Measurements from ENCODE around the gene SARDH. TPM values are rescaled to one million over a fixed set of nuclear protein-coding genes. Genes with fewer than 3 reads are reported as not detected.
A peak's percentile ranks its signal among the peaks of the same experiment; 100 is the strongest.

Gene SARDH
- total and polyA plus RNA-seq, 2 donors from 2014 or later: 4.6 to 12.0 TPM

DNA sequence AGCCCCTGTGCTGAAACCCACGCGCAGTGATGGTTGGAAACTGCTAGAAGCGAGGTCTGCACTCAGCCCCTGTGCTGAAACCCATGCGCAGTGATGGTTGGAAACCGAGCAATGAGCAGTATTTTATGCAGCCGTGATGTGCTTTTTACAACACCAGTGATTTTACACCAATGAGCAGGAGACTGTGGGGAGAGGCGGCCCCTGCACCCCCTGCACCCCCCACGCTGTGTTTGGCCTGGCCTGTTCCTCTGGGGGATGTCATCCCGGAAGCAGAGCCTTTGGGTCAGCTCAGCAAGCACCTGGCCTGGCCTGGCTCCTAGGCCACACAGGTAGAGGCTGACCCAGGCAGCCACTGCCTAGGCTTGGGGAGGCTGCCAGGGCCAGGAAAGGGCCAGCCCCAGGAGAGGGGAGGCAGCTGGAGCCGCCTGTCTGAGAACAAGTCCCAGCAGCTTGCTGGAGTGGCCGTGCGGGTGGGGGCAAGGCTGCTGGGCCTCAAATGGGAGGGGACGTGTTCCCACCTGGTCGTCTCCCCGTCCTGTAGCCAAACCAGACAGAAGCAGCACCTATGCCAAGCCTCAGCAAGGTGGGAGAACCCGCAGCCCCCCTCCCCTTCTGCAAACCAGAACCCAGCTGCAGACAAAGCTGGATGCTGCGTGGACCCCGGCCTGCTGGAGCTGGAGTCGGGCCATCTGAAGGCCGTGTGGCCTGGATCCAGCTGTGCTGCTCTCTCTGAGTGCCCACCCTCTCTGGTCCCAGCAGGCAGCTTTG lies 55.1 kb downstream of the SARDH start:
- Histone ChIP-seq H3K27ac (ENCODE audit: low read depth in 2 of 2, low read length in 2 of 2) (peak overlapping the region; percentile 13 to 45), H3K9ac (ENCODE audit: low read length in 3 of 3) (no peak overlapping the region), H3K9me3 (ENCODE audit: control insufficient read depth in 2 of 3, insufficient read depth in 1 of 3, low read length in 3 of 3) (no peaks in the 10 kb centered on the region), H3K4me1 (ENCODE audit: control insufficient read depth in 2 of 3, insufficient read depth in 2 of 3, low read depth in 1 of 3, low read length in 3 of 3) (peaks cover 0 to 8% (median 0%) of the 10 kb centered on the region in 3 donors), H3K27me3 (ENCODE audit: control insufficient read depth, insufficient read depth, low read length) (no peaks in the 10 kb centered on the region), H3K36me3 (ENCODE audit: control insufficient read depth in 2 of 3, insufficient read depth in 3 of 3, low read length in 3 of 3) (no peaks in the 10 kb centered on the region), H3K4me3 (ENCODE audit: low read length in 3 of 3) (no peak overlapping the region)
- TF ChIP-seq, protein P1, sequence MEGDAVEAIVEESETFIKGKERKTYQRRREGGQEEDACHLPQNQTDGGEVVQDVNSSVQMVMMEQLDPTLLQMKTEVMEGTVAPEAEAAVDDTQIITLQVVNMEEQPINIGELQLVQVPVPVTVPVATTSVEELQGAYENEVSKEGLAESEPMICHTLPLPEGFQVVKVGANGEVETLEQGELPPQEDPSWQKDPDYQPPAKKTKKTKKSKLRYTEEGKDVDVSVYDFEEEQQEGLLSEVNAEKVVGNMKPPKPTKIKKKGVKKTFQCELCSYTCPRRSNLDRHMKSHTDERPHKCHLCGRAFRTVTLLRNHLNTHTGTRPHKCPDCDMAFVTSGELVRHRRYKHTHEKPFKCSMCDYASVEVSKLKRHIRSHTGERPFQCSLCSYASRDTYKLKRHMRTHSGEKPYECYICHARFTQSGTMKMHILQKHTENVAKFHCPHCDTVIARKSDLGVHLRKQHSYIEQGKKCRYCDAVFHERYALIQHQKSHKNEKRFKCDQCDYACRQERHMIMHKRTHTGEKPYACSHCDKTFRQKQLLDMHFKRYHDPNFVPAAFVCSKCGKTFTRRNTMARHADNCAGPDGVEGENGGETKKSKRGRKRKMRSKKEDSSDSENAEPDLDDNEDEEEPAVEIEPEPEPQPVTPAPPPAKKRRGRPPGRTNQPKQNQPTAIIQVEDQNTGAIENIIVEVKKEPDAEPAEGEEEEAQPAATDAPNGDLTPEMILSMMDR (IDR thresholded peaks at IDR 0.05; ENCODE audit: borderline replicate concordance, extremely low read depth, insufficient read depth): no peak
- FAIRE-seq: no peak
- intact Hi-C loops (cut with DNase I): no loop called here
- peak in 2 of 5 donors; percentile 50 to 74 for DNase-seq

- Histone ChIP-seq H3K4me3 (ENCODE audit: low read length in 3 of 3) (no peak overlapping the region), H3K4me1 (ENCODE audit: control insufficient read depth in 2 of 3, insufficient read depth in 2 of 3, low read depth in 1 of 3, low read length in 3 of 3) (peaks cover 0 to 8% (median 0%) of the 10 kb centered on the region in 3 donors), H3K36me3 (ENCODE audit: control insufficient read depth in 2 of 3, insufficient read depth in 3 of 3, low read length in 3 of 3) (no peaks in the 10 kb centered on the region), H3K27ac (ENCODE audit: low read depth in 2 of 2, low read length in 2 of 2) (no peak overlapping the region), H3K27me3 (ENCODE audit: control insufficient read depth, insufficient read depth, low read length) (no peaks in the 10 kb centered on the region), H3K9me3 (ENCODE audit: control insufficient read depth in 2 of 3, insufficient read depth in 1 of 3, low read length in 3 of 3) (no peaks in the 10 kb centered on the region), H3K9ac (ENCODE audit: low read length in 3 of 3) (no peak overlapping the region)
- DNase-seq (peak in 3 of 5 donors; percentile 48 to 66 (median 52)), FAIRE-seq (no peak)
- intact Hi-C loops (cut with DNase I): no loop called here
- TF ChIP-seq, protein P1 (IDR thresholded peaks at IDR 0.05; ENCODE audit: borderline replicate concordance, extremely low read depth, insufficient read depth): no peak
Observed at GRCh38 chr9:133681658-133682306, 56.4 kb downstream of the SARDH start.

DNA sequence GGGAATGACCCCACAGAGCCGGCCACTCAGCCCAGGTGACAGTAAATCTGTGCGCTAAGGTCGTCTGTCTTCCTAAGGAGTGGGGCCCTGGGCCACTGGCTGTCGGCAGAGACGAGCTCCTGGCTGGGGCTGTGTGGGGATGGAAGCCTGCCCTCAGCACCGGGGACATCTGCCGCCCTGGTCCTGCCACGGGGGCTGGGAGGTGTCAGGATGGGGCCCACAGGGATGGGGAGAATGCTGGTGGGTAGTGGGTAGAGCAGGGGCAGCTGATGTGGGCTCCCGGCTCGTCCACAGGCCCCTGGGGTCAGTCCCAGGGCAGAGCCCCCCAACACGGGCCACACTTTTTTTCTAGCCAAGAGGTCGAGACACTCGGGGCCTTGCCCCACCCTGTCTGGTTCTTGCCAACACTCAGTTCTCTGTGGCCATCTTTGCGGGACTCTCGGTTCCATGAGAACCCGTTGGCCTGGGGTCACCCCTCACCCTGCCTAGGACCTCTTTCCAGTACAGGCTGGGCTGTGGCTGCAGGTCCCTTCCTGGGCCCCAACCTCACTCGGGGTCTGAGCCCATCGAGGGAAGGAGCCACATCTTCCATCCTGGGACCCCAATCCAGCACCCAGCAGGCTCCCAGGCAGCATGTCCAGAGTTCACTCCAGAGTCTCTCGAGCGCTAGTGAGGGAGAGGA lies 57.0 kb downstream of the SARDH start:
- Histone ChIP-seq H3K27ac (ENCODE audit: low read depth in 2 of 2, low read length in 2 of 2) (no peak overlapping the region), H3K27me3 (ENCODE audit: control insufficient read depth, insufficient read depth, low read length) (no peaks in the 10 kb centered on the region), H3K36me3 (ENCODE audit: control insufficient read depth in 2 of 3, insufficient read depth in 3 of 3, low read length in 3 of 3) (no peaks in the 10 kb centered on the region), H3K9ac (ENCODE audit: low read length in 3 of 3) (no peak overlapping the region), H3K4me1 (ENCODE audit: control insufficient read depth in 2 of 3, insufficient read depth in 2 of 3, low read depth in 1 of 3, low read length in 3 of 3) (peaks cover 0 to 8% (median 5%) of the 10 kb centered on the region in 3 donors), H3K4me3 (ENCODE audit: low read length in 3 of 3) (no peak overlapping the region), H3K9me3 (ENCODE audit: control insufficient read depth in 2 of 3, insufficient read depth in 1 of 3, low read length in 3 of 3) (no peaks in the 10 kb centered on the region)
- DNase-seq (peak in 1 of 5 donors; percentile 55), FAIRE-seq (no peak)
- intact Hi-C loops (cut with DNase I): no loop called here
- TF ChIP-seq, protein P1 (IDR thresholded peaks at IDR 0.05; ENCODE audit: borderline replicate concordance, extremely low read depth, insufficient read depth): no peak

Data from kidney (tissue), 14 donors.